Kidney glomerular epithelial cell (primary cell): Measurements from ENCODE around the gene POU5F2.

Experiments
- DNase-seq: peaks from one replicate; lab custom pipeline; 2025; lab: John Stamatoyannopoulos, UW

The POU5F2 gene

DNA sequence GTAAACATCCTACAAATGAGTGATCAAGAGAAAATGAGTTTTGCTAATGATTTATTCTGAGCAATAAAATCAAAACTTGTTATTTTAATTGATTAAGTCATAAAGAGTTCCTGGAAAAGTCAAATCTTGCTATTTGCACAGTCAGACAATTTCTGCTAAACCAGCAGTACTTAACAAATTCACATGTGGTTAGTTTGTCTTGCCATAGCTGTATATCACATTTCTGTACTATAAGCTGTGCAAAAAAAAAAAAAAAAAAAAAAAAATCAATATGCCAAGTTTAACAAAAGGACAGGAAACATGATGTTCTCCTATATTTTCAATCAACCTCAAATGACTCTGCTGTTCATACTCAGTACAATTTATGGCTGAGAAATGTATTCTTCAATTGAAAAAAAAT, 24.9 kb downstream of the POU5F2 start:
- no peak for DNase-seq

DNA sequence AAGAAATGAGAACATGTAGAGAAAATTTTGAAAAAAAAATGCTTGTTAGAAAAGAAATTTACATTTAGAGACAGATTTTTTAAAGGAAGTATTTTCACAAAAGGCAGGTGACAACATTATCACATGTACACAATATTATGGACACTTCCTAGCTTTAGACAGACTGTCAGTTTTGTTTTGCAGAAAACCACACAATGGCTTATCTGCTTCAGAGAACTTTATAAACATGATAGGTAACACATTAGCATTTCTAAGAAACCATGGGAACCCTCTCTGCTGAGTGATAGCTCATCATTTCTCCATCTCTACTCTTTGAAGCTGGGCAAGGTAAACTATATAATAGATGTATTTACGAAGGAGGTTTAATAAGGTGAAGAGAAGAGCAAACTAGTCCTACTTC, 25.6 kb downstream of the POU5F2 start:
- DNase-seq: peak; percentile 21

DNA sequence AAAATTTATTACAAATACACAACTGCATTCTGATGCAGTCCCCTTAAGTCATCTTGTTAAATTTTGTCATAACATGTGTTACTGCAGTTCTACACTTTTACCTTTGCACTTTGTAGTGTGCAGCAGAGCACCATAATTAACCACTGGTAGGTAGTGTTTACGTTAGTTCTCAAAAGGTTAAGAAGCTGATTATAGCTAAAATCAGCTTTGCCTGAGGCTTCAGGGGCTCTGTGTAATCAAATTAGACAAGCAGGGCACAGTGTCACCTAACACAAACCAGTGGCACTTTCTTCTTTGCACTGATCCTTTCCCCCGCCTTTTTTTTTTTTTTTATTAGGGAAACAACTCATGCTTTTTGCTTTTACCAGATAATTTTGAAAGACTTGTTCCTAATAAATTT, 26.1 kb downstream of the POU5F2 start:
- no peak for DNase-seq

DNA sequence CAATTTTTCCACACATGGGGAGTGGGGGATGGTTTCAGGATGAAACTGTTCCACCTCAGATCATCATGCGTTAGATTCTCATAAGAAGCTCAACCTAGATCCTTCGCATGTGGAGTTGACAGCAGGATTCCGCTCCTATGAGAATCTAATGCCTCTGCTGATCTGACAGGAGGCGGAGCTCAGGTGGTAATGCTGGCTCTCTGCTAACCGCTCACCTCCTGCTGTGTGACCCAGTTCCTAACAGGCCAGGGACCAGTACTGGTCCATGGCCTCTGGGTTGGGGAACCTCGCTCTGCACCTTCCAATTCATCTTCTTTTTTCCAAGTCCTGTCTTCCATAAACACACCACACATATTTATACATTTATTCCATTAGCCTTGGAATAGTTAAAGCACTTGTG, 33.0 kb downstream of the POU5F2 start:
- no peak for DNase-seq

DNA sequence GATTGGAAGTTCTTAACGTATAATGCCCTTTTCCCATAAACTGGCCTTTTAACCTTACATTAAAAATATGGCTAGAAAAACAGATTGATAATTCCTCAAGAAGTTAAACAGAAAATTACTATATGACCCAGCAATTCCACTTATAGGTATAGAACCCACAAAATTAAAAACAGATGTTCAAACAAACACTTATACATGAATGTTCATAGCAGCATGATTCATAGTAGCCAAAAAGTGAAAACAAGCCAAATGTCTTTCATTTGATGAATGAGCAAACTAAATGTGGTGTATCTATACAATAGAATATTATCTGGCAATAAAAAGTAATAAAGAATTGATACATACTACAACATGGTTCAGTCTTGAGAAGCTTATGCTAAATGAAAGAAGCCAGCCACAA, 35.5 kb downstream of the POU5F2 start:
- DNase-seq: no peak

DNA sequence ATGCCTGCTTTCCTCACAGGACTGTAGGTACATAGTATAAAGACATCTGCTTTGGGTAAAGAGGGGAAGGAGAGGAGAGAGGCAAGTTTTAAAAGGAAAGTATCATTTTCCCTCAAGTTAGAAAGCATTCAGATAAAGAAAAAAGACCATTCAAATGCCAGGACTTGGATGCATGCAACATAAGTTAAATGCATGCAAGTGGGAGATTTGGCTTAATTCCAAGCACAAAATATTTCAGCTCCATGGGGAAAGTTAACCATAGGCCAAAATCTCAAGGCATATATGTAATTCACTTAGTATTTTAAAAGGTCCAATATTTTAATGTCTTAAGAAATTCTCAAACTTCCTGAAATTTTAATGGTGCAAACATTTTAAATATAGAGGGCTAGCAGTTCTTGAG, 36.4 kb downstream of the POU5F2 start:
- DNase-seq: no peak

DNA sequence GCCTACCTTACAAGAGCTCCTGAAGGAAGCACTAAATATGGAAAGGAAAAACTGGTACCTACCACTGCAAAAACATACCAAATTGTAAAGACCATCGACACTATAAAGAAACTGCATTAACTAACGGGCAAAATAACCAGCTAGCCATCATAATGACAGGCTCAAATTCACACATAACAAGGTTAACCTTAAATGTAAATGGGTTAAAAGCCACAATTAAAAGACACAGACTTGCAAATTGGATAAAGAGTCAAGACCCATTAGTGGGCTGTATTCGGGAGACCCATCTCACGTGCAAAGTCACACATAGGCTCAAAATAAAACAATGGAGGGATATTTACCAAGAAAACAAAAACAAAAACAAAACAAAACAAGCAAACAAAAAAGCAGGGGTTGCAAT, 49.4 kb downstream of the POU5F2 start:
- no peak for DNase-seq
